Uterus (tissue), 4 donors: Measurements from ENCODE around the gene ZBTB47. TPM values are rescaled to one million over a fixed set of nuclear protein-coding genes. Genes with fewer than 3 reads are reported as not detected.

Source experiments
- DNase-seq, 2 donors: peaks; one replicate each; pipeline ENCODE4 v3.0.0-alpha.2; 2019 to 2020
- H3K27ac ChIP-seq, 2 donors: fragments of 200-600 bp; sonication (generic); 1 replicate in 1 of 2; 2 replicates in 1 of 2; pipeline ENCODE4 v1.5.1; 2016 to 2018
- H3K27me3 ChIP-seq, 2 donors: fragments of 200-600 bp; sonication (generic); one replicate each; pipeline ENCODE4 v1.5.1; 2018 to 2019; ENCODE audit warnings: control low read depth in 1 of 2
- H3K36me3 ChIP-seq, 2 donors: fragments of 200-600 bp; sonication (generic); one replicate each; pipeline ENCODE4 v1.5.1; 2019; ENCODE audit warnings: control low read depth in 1 of 2
- H3K4me1 ChIP-seq, 2 donors: fragments of 200-600 bp; sonication (generic); one replicate each; pipeline ENCODE4 v1.5.1; 2018 to 2019; ENCODE audit warnings: control low read depth in 1 of 2
- H3K4me3 ChIP-seq, 2 donors: fragments of 200-600 bp; sonication (generic); 1 replicate in 1 of 2; 2 replicates in 1 of 2; pipeline ENCODE4 v1.5.1; 2018 to 2019; ENCODE audit warnings: mild to moderate bottlenecking in 1 of 2
- H3K9me3 ChIP-seq, 2 donors: fragments of 200-600 bp; sonication (generic); one replicate each; pipeline ENCODE4 v1.5.1; 2019; ENCODE audit warnings: control low read depth in 1 of 2
- POLR2A ChIP-seq, 2 donors: fragments of 450-650 bp; IDR thresholded peaks; one replicate each; pipeline ENCODE4 v1.6.1; 2016; ENCODE audit warnings: antibody characterized with exemption in 2 of 2, mild to moderate bottlenecking in 1 of 2, moderate library complexity in 1 of 2
- intact Hi-C: fragments of 100-400 bp; cut with DNase I; formaldehyde crosslinking; loops from one replicate; pipeline ENCODE4 v1.15.1; 2023; ENCODE audit warnings: low total_unique reads
- total RNA-seq, 4 donors: library from RNA; depleted of rRNA in 3 of 4; stranded (reverse); fragments of >200 nt in 3 of 4; gene quantifications; one replicate each; pipeline versions ENCODE4 v1.1.0 to v1.2.4, GENCODE V29; 2014 to 2023
- TF ChIP-seq, protein P1 (sequence below), 4 experiments: fragments of 200-600 bp in 2 of 4; fragments of 450-650 bp in 2 of 4; sonication (generic) in 2 of 4; IDR thresholded peaks; one replicate each; pipeline ENCODE4 v1.5.1; 2016 to 2019; ENCODE audit warnings: antibody characterized with exemption in 4 of 4, mild to moderate bottlenecking in 2 of 4, moderate library complexity in 1 of 4
- donor health status: DM: yes; HTN: yes; CAD: no.

Gene ZBTB47
- total RNA-seq, 4 donors from 2014 or later, result 29.1 to 44.7 (median 32.1) TPM

DNA sequence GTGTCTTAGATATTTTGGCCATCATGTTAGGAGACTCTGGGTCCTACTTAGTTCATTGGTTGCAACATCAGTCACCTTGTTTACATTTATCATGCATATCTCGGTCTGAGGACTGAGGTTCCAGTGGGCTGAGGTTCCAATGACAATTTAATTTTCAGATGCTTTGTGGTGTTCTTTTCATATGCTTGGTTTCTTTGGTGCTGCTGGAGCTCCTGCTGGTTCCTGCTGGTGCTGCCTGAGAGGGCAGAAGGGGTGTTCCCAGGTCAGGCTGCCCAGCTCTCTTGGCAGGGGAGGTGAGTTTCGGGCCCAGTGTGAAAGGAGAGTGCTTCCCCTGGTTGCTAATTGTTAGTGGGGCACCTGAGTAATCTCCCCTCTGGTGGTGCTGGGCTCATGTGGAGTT lies 24.9 kb downstream of the ZBTB47 start:
- TF ChIP-seq, protein P1, sequence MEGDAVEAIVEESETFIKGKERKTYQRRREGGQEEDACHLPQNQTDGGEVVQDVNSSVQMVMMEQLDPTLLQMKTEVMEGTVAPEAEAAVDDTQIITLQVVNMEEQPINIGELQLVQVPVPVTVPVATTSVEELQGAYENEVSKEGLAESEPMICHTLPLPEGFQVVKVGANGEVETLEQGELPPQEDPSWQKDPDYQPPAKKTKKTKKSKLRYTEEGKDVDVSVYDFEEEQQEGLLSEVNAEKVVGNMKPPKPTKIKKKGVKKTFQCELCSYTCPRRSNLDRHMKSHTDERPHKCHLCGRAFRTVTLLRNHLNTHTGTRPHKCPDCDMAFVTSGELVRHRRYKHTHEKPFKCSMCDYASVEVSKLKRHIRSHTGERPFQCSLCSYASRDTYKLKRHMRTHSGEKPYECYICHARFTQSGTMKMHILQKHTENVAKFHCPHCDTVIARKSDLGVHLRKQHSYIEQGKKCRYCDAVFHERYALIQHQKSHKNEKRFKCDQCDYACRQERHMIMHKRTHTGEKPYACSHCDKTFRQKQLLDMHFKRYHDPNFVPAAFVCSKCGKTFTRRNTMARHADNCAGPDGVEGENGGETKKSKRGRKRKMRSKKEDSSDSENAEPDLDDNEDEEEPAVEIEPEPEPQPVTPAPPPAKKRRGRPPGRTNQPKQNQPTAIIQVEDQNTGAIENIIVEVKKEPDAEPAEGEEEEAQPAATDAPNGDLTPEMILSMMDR (IDR thresholded peaks at IDR 0.05), result no peak
- no peak for TF ChIP-seq POLR2A (IDR thresholded peaks at IDR 0.05)
- Histone ChIP-seq H3K9me3 (no peaks in the 10 kb centered on the region), H3K27ac (no peak overlapping the region), H3K4me3 (no peak overlapping the region), H3K27me3 (no peaks in the 10 kb centered on the region), H3K4me1 (peaks cover 0 to 2% of the 10 kb centered on the region in 2 donors), H3K36me3 (no peaks in the 10 kb centered on the region)
- intact Hi-C loops, result no loop called here
- peak in 1 of 2 donors; percentile 6 for DNase-seq

- Histone ChIP-seq H3K4me3 (no peak overlapping the region), H3K36me3 (no peaks in the 10 kb centered on the region), H3K9me3 (no peaks in the 10 kb centered on the region), H3K27me3 (no peaks in the 10 kb centered on the region), H3K4me1 (peaks cover 0 to 3% of the 10 kb centered on the region in 2 donors), H3K27ac (no peak overlapping the region)
- intact Hi-C loops, result no loop called here
- no peak for DNase-seq
- TF ChIP-seq, protein P1 (IDR thresholded peaks at IDR 0.05), result no peak
These were observed 26.8 kb downstream of the ZBTB47 start for GRCh38 chr3:42680271-42680670.

- TF ChIP-seq POLR2A (IDR thresholded peaks at IDR 0.05), result no peak
- TF ChIP-seq, protein P1 (IDR thresholded peaks at IDR 0.05), result no peak
- H3K36me3 ChIP-seq, result no peaks in the 10 kb centered on the region
- no peaks in the 10 kb centered on the region for H3K9me3 ChIP-seq
- no peak overlapping the region for H3K27ac ChIP-seq
- H3K27me3 ChIP-seq, result no peaks in the 10 kb centered on the region
- no peak overlapping the region for H3K4me3 ChIP-seq
- intact Hi-C loops, result no loop called here
- no peak for DNase-seq
- H3K4me1 ChIP-seq, result peaks cover 0 to 4% of the 10 kb centered on the region in 2 donors
These were observed 27.3 kb downstream of the ZBTB47 start for GRCh38 chr3:42680806-42681205.

GRCh38 chr3:42681361-42682038 lies 28.0 kb downstream of the ZBTB47 start:
- no peaks in the 10 kb centered on the region for H3K27me3 ChIP-seq
- no peak for DNase-seq
- no peak for TF ChIP-seq POLR2A (IDR thresholded peaks at IDR 0.05)
- TF ChIP-seq, protein P1 (IDR thresholded peaks at IDR 0.05), result no peak
- H3K36me3 ChIP-seq, result no peaks in the 10 kb centered on the region
- peaks cover 0 to 8% of the 10 kb centered on the region in 2 donors for H3K4me1 ChIP-seq
- no peaks in the 10 kb centered on the region for H3K9me3 ChIP-seq
- intact Hi-C loops, result no loop called here
- no peak overlapping the region for H3K4me3 ChIP-seq
- H3K27ac ChIP-seq, result no peak overlapping the region

DNA sequence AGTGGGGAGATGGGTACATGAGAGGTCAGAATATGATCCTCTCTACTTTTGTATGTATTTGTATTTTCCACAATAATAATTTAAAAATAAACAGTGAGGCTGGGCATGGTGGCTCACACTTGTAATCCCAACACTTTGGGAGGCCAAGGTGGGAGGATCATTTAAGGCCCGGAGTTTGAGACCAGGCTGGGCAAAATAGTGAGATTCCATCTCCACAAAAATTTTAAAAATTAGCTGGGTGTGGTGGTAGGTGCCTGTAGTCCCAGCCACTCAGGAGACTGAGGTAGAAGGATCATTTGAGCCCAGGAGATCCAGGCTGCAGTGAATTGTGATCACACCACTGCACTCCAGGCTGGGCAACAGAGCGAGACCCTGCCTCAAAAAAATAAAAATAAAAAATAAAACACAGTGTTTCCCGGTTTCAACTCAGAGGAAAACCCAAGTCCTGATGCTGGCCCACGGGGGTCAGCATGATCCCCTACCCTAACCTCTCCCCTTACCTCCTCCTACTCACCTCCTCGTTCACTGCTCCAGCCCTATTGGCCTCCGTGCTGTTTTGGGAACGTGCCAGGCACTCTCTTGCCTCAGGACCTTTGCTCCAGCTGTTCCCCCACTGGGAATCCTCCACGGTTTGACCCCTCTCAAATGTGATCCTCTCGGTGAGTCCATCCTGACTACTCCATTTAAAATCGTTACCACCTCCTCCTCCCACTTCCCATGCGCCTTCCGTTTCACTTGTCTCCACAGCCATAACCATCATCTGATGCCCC lies 29.0 kb downstream of the ZBTB47 start:
- peak in 1 of 2 donors; percentile 14 for DNase-seq
- intact Hi-C loops, result no loop called here
- no peak for TF ChIP-seq POLR2A (IDR thresholded peaks at IDR 0.05)
- TF ChIP-seq, protein P1 (IDR thresholded peaks at IDR 0.05), result no peak
- no peak overlapping the region for H3K4me3 ChIP-seq
- no peaks in the 10 kb centered on the region for H3K9me3 ChIP-seq
- H3K27me3 ChIP-seq, result no peaks in the 10 kb centered on the region
- H3K27ac ChIP-seq, result no peak overlapping the region
- H3K4me1 ChIP-seq, result peaks cover 0 to 8% of the 10 kb centered on the region in 2 donors
- H3K36me3 ChIP-seq, result no peaks in the 10 kb centered on the region
